ENCODE results near the gene PCOLCE2.

PCOLCE2 gene

DNA sequence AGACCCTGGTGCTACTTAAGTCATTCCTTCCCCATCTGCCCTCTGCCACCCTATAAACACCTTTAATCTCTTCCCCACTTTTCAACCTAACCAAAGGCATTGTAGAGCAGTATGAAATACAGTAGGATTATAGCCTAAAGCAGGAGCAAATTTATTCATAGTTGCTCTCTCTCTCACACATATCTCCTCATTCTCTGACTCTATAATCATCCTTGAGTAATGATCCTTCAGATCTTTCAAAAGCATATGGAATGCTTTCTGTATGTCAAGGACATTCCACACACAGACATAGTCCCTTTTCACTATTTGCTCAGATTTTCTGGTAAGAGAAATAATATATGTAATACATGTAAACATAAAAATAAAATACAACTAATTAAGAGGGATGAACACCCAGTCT lies 111.0 kb downstream of the PCOLCE2 start:
- no peak overlapping the region for H3K27ac ChIP-seq
- no peaks in the 10 kb centered on the region for H3K9me3 ChIP-seq (ENCODE audit: low read depth, low read length)
- H3K9ac ChIP-seq (ENCODE audit: insufficient read length): no peak overlapping the region
- no peaks in the 10 kb centered on the region for H3K36me3 ChIP-seq (ENCODE audit: insufficient read depth, low read length)
- no peak overlapping the region for H3K4me3 ChIP-seq
- TF ChIP-seq FOXP2 (optimal IDR thresholded peaks at IDR 0.05; ENCODE audit: control extremely low read depth, extremely low read length, insufficient read depth): no peak
- no peak for TF ChIP-seq POLR2AphosphoS5 (IDR thresholded peaks at IDR 0.05; ENCODE audit: borderline replicate concordance, low read depth, low read length)
- no peak for TF ChIP-seq EZH2 (IDR thresholded peaks at IDR 0.05)
- no peak for DNase-seq (ENCODE audit: low read depth, low spot score)

DNA sequence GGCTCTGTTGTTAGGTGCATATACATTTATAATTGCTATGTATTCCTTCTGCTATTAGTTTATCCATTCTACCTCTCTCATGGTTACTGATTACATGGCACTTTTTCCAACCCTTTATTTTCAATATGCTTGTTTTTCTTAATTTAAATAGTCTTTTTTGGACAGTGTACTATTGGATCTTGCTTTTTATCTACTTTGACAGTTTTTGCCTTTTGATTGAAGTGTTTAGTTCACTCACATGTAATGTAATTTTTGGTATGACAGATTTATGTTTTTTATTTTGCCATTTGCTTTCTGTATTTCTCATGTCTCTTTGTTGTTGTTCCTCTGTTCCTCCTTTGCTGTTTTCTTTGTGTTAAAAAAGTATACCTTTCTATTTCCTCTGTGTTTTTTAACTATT lies 120.5 kb downstream of the PCOLCE2 start:
- TF ChIP-seq EZH2 (IDR thresholded peaks at IDR 0.05) (no peak), FOXP2 (optimal IDR thresholded peaks at IDR 0.05; ENCODE audit: control extremely low read depth, extremely low read length, insufficient read depth) (no peak), POLR2AphosphoS5 (IDR thresholded peaks at IDR 0.05; ENCODE audit: borderline replicate concordance, low read depth, low read length) (no peak)
- Histone ChIP-seq H3K9me3 (ENCODE audit: low read depth, low read length) (no peaks in the 10 kb centered on the region), H3K9ac (ENCODE audit: insufficient read length) (no peak overlapping the region), H3K27ac (no peak overlapping the region), H3K4me3 (no peak overlapping the region), H3K36me3 (ENCODE audit: insufficient read depth, low read length) (no peaks in the 10 kb centered on the region)
- no peak for DNase-seq (ENCODE audit: low read depth, low spot score)

Measured in SK-N-MC (cell line).